Erythroblast (primary cell): ENCODE results near the gene CYP2C9.

ENCODE experiments used
- GATA1 ChIP-seq: IDR thresholded peaks from 2 replicates; pipeline ENCODE4 v1.6.1; 2011; ENCODE audit warnings: low read depth, mild to moderate bottlenecking, control low read depth, low read length, moderate library complexity
- POLR2A ChIP-seq: IDR thresholded peaks from 2 replicates; pipeline ENCODE4 v1.6.1; 2011; ENCODE audit warnings: mild to moderate bottlenecking, low read length

GRCh38 chr10:95026461-95026860 lies 88.0 kb downstream of the CYP2C9 start:
- TF ChIP-seq POLR2A, result no peak
- TF ChIP-seq GATA1, result no peak
